Esophagus squamous epithelium (tissue), 5 donors: ENCODE results near the gene CMTM1. TPM values are rescaled to one million over a fixed set of nuclear protein-coding genes. Genes with fewer than 3 reads are reported as not detected.

Experiments
- DNase-seq: peaks from one replicate; lab custom pipeline; 2025; lab: John Stamatoyannopoulos, UW
- H3K27ac ChIP-seq, 4 donors: fragments of 200-600 bp; sonication (generic); one replicate each; pipeline ENCODE4 v1.5.1; 2016 to 2019; ENCODE audit warnings: mild to moderate bottlenecking in 1 of 4
- H3K27me3 ChIP-seq, 4 donors: fragments of 200-600 bp; sonication (generic); 1 replicate in 3 of 4; 2 replicates in 1 of 4; pipeline versions ENCODE4 v1.5.1 to v1.6.0; 2017 to 2021; ENCODE audit warnings: antibody characterized with exemption in 1 of 4
- H3K36me3 ChIP-seq, 3 donors: fragments of 200-600 bp; sonication (generic); one replicate each; pipeline ENCODE4 v1.5.1; 2016 to 2019
- H3K4me1 ChIP-seq, 3 donors: fragments of 200-600 bp; sonication (generic); one replicate each; pipeline ENCODE4 v1.5.1; 2017 to 2019
- H3K4me3 ChIP-seq, 4 donors: fragments of 200-600 bp; sonication (generic); 1 replicate in 3 of 4; 2 replicates in 1 of 4; pipeline ENCODE4 v1.5.1; 2016 to 2019; ENCODE audit warnings: mild to moderate bottlenecking in 2 of 4, moderate library complexity in 1 of 4
- H3K9me3 ChIP-seq, 3 donors: fragments of 200-600 bp; sonication (generic); one replicate each; pipeline ENCODE4 v1.5.1; 2016 to 2019
- CTCF ChIP-seq, 6 experiments: fragments of 450-650 bp in 4 of 6; fragments of 200-600 bp in 2 of 6; sonication (generic) in 2 of 6; IDR thresholded peaks; one replicate each; pipeline ENCODE4 v1.5.1; 2016 to 2019; ENCODE audit warnings: antibody characterized with exemption in 6 of 6, mild to moderate bottlenecking in 4 of 6, moderate library complexity in 4 of 6
- POLR2A ChIP-seq, 4 donors: fragments of 450-650 bp; IDR thresholded peaks; one replicate each; pipeline ENCODE4 v1.6.1; 2017; ENCODE audit warnings: antibody characterized with exemption in 4 of 4, mild to moderate bottlenecking in 4 of 4, moderate library complexity in 3 of 4
- WGBS, 2 donors: methylation state at CpG; one replicate each; pipeline ENCODE4 v1.1.5; 2018; 5-methylcytosine and 5-hydroxymethylcytosine counted together
- intact Hi-C: fragments of 100-400 bp; cut with DNase I; formaldehyde crosslinking; loops from one replicate; pipeline ENCODE4 v1.15.0; 2022
- total RNA-seq, 4 donors: library from RNA; depleted of rRNA; stranded (reverse); fragments of >200 nt; gene quantifications; one replicate each; pipeline ENCODE4 v1.1.0, GENCODE V29; 2016
- donor health status: DM: yes; HTN: yes; CAD: no.

CMTM1 gene
- total RNA-seq, 4 donors from 2014 or later = 1.3 to 1.5 TPM; not detected in 2

- TF ChIP-seq POLR2A (IDR thresholded peaks at IDR 0.05) = no peak
- TF ChIP-seq CTCF (IDR thresholded peaks at IDR 0.05) = no peak
- no peak for DNase-seq
- Histone ChIP-seq H3K4me1 (peaks cover 59 to 100% (median 85%) of the 10 kb centered on the region in 3 donors), H3K4me3 (no peak overlapping the region), H3K36me3 (peaks cover 0 to 23% (median 0%) of the 10 kb centered on the region in 3 donors), H3K27me3 (no peaks in the 10 kb centered on the region), H3K27ac (peak overlapping the region; percentile 27 to 94 (median 90)), H3K9me3 (no peaks in the 10 kb centered on the region)
- WGBS, 2 donors = 84 to 92% methylated on average over 10 to 11 of the region's 11 CpGs
- intact Hi-C loops = no loop called here
Observed at GRCh38 chr16:66519482-66520373, 46.5 kb upstream of the CMTM1 start.

- Histone ChIP-seq H3K27me3 (no peaks in the 10 kb centered on the region), H3K9me3 (no peaks in the 10 kb centered on the region), H3K4me3 (no peak overlapping the region), H3K36me3 (peaks cover 0 to 27% (median 0%) of the 10 kb centered on the region in 3 donors), H3K4me1 (peaks cover 54 to 98% (median 79%) of the 10 kb centered on the region in 3 donors), H3K27ac (peak overlapping the region; percentile 27 to 94 (median 90))
- 75 to 80% methylated on average over 10 to 11 of the region's 14 CpGs for WGBS, 2 donors
- intact Hi-C loops = no loop called here
- TF ChIP-seq POLR2A (IDR thresholded peaks at IDR 0.05) (peak in 1 of 4 donors; percentile 13), CTCF (IDR thresholded peaks at IDR 0.05) (no peak)
- DNase-seq = no peak
Observed at GRCh38 chr16:66520406-66521170, 45.7 kb upstream of the CMTM1 start.

- no peak for DNase-seq
Observed at GRCh38 chr16:66521252-66521713, 45.0 kb upstream of the CMTM1 start.

GRCh38 chr16:66521951-66522771, 44.1 kb upstream of the CMTM1 start:
- H3K27ac ChIP-seq = peak overlapping the region; percentile 38 to 92 (median 74)
- no peak overlapping the region for H3K4me3 ChIP-seq
- no peaks in the 10 kb centered on the region for H3K27me3 ChIP-seq
- intact Hi-C loops = no loop called here
- WGBS, 2 donors = 49 to 57% methylated on average over 9 to 14 of the region's 17 CpGs
- H3K4me1 ChIP-seq = peaks cover 38 to 82% (median 64%) of the 10 kb centered on the region in 3 donors
- DNase-seq = no peak
- TF ChIP-seq CTCF (IDR thresholded peaks at IDR 0.05) (no peak), POLR2A (IDR thresholded peaks at IDR 0.05) (no peak)
- peaks cover 0 to 41% (median 4%) of the 10 kb centered on the region in 3 donors for H3K36me3 ChIP-seq
- no peaks in the 10 kb centered on the region for H3K9me3 ChIP-seq

More at GRCh38 chr16:66521252-66521713, 45.0 kb upstream of the CMTM1 start:
- TF ChIP-seq CTCF (IDR thresholded peaks at IDR 0.05) (no peak), POLR2A (IDR thresholded peaks at IDR 0.05) (no peak)
- H3K27ac ChIP-seq = peak overlapping the region; percentile 27 to 92 (median 74)
- H3K4me3 ChIP-seq = no peak overlapping the region
- intact Hi-C loops = no loop called here
- H3K36me3 ChIP-seq = peaks cover 0 to 32% (median 0%) of the 10 kb centered on the region in 3 donors
- H3K9me3 ChIP-seq = no peaks in the 10 kb centered on the region
- H3K4me1 ChIP-seq = peaks cover 47 to 91% (median 72%) of the 10 kb centered on the region in 3 donors
- no peaks in the 10 kb centered on the region for H3K27me3 ChIP-seq
- 100% methylated on average over 1 of the region's 5 CpGs; no CpG with 5 or more reads in 1 of the 2 donors for whole genome bisulfite sequencing, 2 donors
